Tibial artery (tissue), 4 donors: ENCODE data around the gene POLL.

Source experiments
- DNase-seq, 2 donors: peaks; one replicate each; pipeline ENCODE4 v3.0.0-alpha.2; 2019
- H3K27ac ChIP-seq, 2 donors: fragments of 200-600 bp; sonication (generic) in 1 of 2; 1 replicate in 1 of 2; 2 replicates in 1 of 2; pipeline ENCODE4 v1.5.1; 2018 to 2019; ENCODE audit warnings: mild to moderate bottlenecking in 1 of 2
- H3K27me3 ChIP-seq, 2 donors: fragments of 200-600 bp; sonication (generic) in 1 of 2; one replicate each; pipeline versions ENCODE4 v1.5.1 to v1.6.0; 2016 to 2019
- H3K36me3 ChIP-seq, 3 donors: fragments of 200-600 bp; sonication (generic) in 2 of 3; one replicate each; pipeline ENCODE4 v1.5.1; 2016 to 2019; ENCODE audit warnings: mild to moderate bottlenecking in 2 of 3
- H3K4me1 ChIP-seq, 4 donors: fragments of 200-600 bp; sonication (generic) in 2 of 4; 1 replicate in 3 of 4; 2 replicates in 1 of 4; pipeline ENCODE4 v1.5.1; 2016 to 2019
- H3K4me3 ChIP-seq, 2 donors: fragments of 200-600 bp; sonication (generic) in 1 of 2; 1 replicate in 1 of 2; 2 replicates in 1 of 2; pipeline ENCODE4 v1.5.1; 2018 to 2019; ENCODE audit warnings: mild to moderate bottlenecking in 2 of 2
- H3K9me3 ChIP-seq, 3 donors: fragments of 200-600 bp; sonication (generic) in 1 of 3; one replicate each; pipeline ENCODE4 v1.5.1; 2016 to 2019
- intact Hi-C: fragments of 100-400 bp; cut with DNase I; formaldehyde crosslinking; loops from one replicate; pipeline ENCODE4 v1.15.0; 2023; ENCODE audit warnings: low total_unique reads
- TF ChIP-seq, protein P1 (sequence below), 2 experiments: fragments of 200-600 bp in 1 of 2; fragments of 450-650 bp in 1 of 2; IDR thresholded peaks; one replicate each; pipeline ENCODE4 v1.5.1; 2017 to 2019; ENCODE audit warnings: antibody characterized with exemption in 2 of 2, mild to moderate bottlenecking in 1 of 2, moderate library complexity in 1 of 2

Gene POLL

DNA sequence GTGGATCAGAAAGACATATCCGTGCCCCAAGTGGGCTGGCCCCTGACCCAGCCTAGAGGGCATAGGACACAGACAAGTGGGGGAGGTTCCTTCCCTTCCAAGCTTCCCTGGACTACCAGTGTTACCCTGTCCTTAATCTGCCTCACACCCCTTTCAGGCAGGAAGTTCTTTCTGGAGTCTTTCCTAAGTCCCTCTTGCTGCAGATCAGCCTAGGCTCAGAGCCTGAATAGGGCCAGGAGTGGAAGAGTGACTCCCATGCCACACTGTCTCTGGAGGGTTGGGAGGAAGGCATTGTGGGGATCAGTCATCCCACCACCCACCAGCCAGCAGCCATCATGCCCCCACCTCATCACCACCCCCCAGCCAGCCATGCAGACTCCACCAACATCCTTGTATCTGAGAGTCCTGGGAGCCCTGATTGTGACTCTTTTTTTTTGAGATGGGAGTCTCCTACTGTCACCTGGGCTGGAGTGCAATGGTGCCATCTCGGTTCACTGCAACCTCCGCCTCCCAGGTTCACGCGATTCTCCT, 22.6 kb downstream of the POLL start:
- no peaks in the 10 kb centered on the region for H3K36me3 ChIP-seq
- intact Hi-C loops, result loop anchor here (10.0 kb wide), 1 partner anchor 291 kb away; no protein-coding TSS in a partner anchor

DNA sequence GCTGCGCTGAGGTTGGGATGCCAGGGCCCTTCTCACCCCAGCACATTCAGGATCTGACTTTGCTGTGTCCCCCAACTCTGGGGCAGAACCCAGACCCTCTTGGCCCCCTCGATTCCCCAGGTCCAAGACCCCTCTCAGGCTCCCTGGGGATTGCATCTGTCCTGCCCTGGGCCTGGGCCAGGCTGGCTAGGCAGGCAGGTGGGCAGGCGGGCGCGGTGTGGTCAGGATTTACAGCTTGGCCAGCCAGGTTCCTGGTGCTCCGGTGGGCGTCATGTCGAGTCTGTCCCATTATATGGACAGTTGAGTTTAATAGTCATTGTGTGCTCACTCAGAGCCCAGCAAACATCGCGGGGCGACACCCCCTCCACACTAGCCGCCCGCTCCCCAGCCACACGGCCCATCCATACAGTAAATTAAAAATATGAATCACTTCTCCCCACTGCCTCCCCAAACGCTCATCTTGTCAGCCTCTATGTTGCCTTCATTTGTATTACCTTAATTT, 23.5 kb downstream of the POLL start:
- DNase-seq, result peak in 1 of 2 donors; percentile 41
- H3K27me3 ChIP-seq, result peaks cover 8 to 100% of the 10 kb centered on the region in 2 donors
- H3K27ac ChIP-seq, result no peak overlapping the region
- peaks cover 0 to 13% (median 9%) of the 10 kb centered on the region in 4 donors for H3K4me1 ChIP-seq
- no peaks in the 10 kb centered on the region for H3K36me3 ChIP-seq
- no peaks in the 10 kb centered on the region for H3K9me3 ChIP-seq
- intact Hi-C loops, result loop anchor here (10.0 kb wide), 1 partner anchor 290 kb away; no protein-coding TSS in a partner anchor
- H3K4me3 ChIP-seq, result no peak overlapping the region
- TF ChIP-seq, protein P1, sequence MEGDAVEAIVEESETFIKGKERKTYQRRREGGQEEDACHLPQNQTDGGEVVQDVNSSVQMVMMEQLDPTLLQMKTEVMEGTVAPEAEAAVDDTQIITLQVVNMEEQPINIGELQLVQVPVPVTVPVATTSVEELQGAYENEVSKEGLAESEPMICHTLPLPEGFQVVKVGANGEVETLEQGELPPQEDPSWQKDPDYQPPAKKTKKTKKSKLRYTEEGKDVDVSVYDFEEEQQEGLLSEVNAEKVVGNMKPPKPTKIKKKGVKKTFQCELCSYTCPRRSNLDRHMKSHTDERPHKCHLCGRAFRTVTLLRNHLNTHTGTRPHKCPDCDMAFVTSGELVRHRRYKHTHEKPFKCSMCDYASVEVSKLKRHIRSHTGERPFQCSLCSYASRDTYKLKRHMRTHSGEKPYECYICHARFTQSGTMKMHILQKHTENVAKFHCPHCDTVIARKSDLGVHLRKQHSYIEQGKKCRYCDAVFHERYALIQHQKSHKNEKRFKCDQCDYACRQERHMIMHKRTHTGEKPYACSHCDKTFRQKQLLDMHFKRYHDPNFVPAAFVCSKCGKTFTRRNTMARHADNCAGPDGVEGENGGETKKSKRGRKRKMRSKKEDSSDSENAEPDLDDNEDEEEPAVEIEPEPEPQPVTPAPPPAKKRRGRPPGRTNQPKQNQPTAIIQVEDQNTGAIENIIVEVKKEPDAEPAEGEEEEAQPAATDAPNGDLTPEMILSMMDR (IDR thresholded peaks at IDR 0.05), result no peak

More for the DNA sequence above, 22.6 kb downstream of the POLL start:
- Histone ChIP-seq H3K27me3 (peaks cover 11 to 100% of the 10 kb centered on the region in 2 donors), H3K27ac (no peak overlapping the region), H3K4me1 (peaks cover 0 to 22% (median 18%) of the 10 kb centered on the region in 4 donors), H3K4me3 (no peak overlapping the region), H3K9me3 (no peaks in the 10 kb centered on the region)
- DNase-seq, result peak in 1 of 2 donors; percentile 39
- TF ChIP-seq, protein P1 (IDR thresholded peaks at IDR 0.05), result no peak

DNA sequence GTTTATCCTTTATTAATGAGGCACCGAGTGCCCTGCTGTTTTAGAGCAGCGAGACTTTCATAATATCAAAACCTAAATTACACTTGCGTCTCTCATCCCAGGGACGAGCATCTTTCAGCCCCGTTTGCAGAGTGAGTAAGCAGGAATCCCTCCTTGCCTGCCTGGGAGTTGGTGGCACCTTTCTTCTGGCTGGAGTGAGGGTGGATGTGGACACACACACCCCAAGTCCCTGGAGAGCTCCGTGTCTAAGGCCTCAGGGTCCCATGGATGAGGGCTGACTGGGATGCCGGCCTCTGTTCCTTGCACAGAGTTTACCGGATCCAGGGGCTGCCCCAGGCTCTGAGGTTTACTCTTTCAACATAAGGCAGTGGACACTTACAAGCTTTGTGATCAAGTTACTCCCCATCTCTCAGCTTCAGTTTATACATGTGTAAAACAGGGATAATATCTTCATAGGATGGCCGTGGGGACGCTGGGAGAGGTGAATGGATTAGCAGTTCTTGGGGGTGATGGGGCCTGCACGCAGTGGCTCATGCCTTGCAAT, 24.5 kb downstream of the POLL start:
- Histone ChIP-seq H3K4me1 (peaks cover 0 to 13% (median 8%) of the 10 kb centered on the region in 4 donors), H3K27ac (no peak overlapping the region), H3K36me3 (no peaks in the 10 kb centered on the region), H3K4me3 (no peak overlapping the region), H3K27me3 (peaks cover 3 to 90% of the 10 kb centered on the region in 2 donors), H3K9me3 (no peaks in the 10 kb centered on the region)
- DNase-seq, result peak in 1 of 2 donors; percentile 33
- TF ChIP-seq, protein P1 (IDR thresholded peaks at IDR 0.05), result no peak
- intact Hi-C loops, result loop anchor here (10.0 kb wide), 1 partner anchor 289 kb away; no protein-coding TSS in a partner anchor

DNA sequence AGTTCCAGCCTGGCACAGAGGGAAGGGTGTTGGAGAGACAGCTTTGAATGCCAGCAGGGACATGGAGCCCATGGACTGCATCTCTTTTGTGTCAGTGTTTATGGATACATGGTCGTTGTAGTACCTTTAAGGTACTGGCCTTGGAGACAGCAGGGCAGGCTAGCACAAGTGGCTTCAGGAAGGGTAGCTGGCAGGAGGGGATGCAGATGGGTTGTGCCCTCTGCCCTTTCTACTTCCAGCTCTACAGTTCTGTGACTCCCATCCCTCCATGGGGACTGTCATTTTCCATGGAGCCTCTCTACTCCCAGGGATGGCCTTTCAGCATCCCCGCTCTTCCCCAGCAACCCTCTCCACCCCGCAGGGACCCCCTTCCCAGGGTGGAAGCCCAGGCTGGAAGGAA, 25.1 kb downstream of the POLL start:
- intact Hi-C loops, result loop anchor here (10.0 kb wide), 1 partner anchor 288 kb away; no protein-coding TSS in a partner anchor
- no peak overlapping the region for H3K27ac ChIP-seq
- peaks cover 0 to 13% (median 8%) of the 10 kb centered on the region in 4 donors for H3K4me1 ChIP-seq
- TF ChIP-seq, protein P1 (IDR thresholded peaks at IDR 0.05), result no peak
- H3K27me3 ChIP-seq, result peaks cover 3 to 84% of the 10 kb centered on the region in 2 donors
- H3K9me3 ChIP-seq, result no peaks in the 10 kb centered on the region
- H3K36me3 ChIP-seq, result no peaks in the 10 kb centered on the region
- DNase-seq, result no peak
- no peak overlapping the region for H3K4me3 ChIP-seq

DNA sequence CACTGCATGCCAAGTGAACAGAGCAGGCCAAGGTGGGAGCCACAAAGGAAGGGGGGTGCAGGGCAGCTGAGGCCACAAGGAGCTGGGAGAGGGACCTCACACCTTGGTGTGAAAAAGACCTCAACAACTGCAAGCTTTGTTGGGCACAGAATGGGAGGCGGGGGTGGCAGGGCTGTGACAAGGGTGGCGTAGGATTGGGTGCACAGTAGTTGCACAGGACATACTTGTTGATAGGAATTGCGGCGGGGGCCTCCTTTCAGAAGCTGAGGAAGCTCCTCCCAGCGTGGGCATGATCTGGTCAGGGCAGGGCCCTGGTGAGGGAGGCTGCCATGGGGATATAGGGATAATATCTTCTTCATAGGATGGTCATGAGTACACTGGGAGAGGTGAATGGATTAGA, 25.8 kb downstream of the POLL start:
- intact Hi-C loops, result loop anchor here (10.0 kb wide), 1 partner anchor 287 kb away; no protein-coding TSS in a partner anchor
- Histone ChIP-seq H3K27me3 (peaks cover 3 to 77% of the 10 kb centered on the region in 2 donors), H3K4me1 (peaks cover 0 to 13% (median 8%) of the 10 kb centered on the region in 4 donors), H3K9me3 (no peaks in the 10 kb centered on the region), H3K4me3 (no peak overlapping the region), H3K27ac (no peak overlapping the region), H3K36me3 (no peaks in the 10 kb centered on the region)
- TF ChIP-seq, protein P1 (IDR thresholded peaks at IDR 0.05), result no peak
- DNase-seq, result peak in 1 of 2 donors; percentile 13
